COLO668 (cell line): ENCODE results near the gene YDJC.
"Not testable (repeated sequence)": the region's sequence is repeated elsewhere in the genome, so short reads cannot be mapped to it uniquely, and the experiment has no call there.

ENCODE experiments used
- DNase-seq: peaks from one replicate; lab custom pipeline; 2025; ENCODE audit not compliant: unreplicated experiment; lab: John Stamatoyannopoulos, UW

YDJC gene

GRCh38 chr22:21632931-21633330 is 3.1 kb upstream of the YDJC start:
- no peak for DNase-seq

GRCh38 chr22:21632237-21632895 is 2.5 kb upstream of the YDJC start, which contains the start of gene CCDC116:
CCDC116 (plus strand) TSS chr22:21632760; CDS start chr22:21633182, 422 bp downstream.
- peak; percentile 24 for DNase-seq

GRCh38 chr22:21631025-21631424 is 1.2 kb upstream of the YDJC start:
- DNase-seq: no peak

- no peak for DNase-seq
These were observed 1.2 kb downstream of the YDJC start for GRCh38 chr22:21628386-21629254.

GRCh38 chr22:21626735-21627469 is 2.9 kb downstream of the YDJC start:
- no peak for DNase-seq

- no peak for DNase-seq
These were observed 3.6 kb downstream of the YDJC start for GRCh38 chr22:21626073-21626734.

GRCh38 chr22:21624880-21625791 is 4.7 kb downstream of the YDJC start:
- DNase-seq: no peak

GRCh38 chr22:21624120-21624879 is 5.5 kb downstream of the YDJC start:
- DNase-seq: peak; percentile 35

- DNase-seq: no peak
These were observed 6.2 kb downstream of the YDJC start for GRCh38 chr22:21623648-21623970.

GRCh38 chr22:21622919-21623647 is 6.7 kb downstream of the YDJC start:
- no peak for DNase-seq

- DNase-seq: no peak
These were observed 7.6 kb downstream of the YDJC start for GRCh38 chr22:21622011-21622918.

- no peak for DNase-seq
These were observed 8.8 kb downstream of the YDJC start for GRCh38 chr22:21621025-21621424.

GRCh38 chr22:21617337-21617736 is 12.5 kb downstream of the YDJC start:
- not testable (repeated sequence) for DNase-seq

GRCh38 chr22:21615731-21616130 is 14.1 kb downstream of the YDJC start:
- DNase-seq: no peak

GRCh38 chr22:21613553-21614233 is 16.1 kb downstream of the YDJC start:
- DNase-seq: no peak

GRCh38 chr22:21612858-21613257 is 17.0 kb downstream of the YDJC start:
- DNase-seq: no peak
